ENCODE results near the gene DHDDS.

GRCh38 chr1:26440259-26440658 lies 8.1 kb downstream of the DHDDS start:
- TF ChIP-seq POLR2A (IDR thresholded peaks at IDR 0.05) (no peak), POLR2AphosphoS5 (IDR thresholded peaks at IDR 0.05) (no peak)
- TF ChIP-seq, protein P1, sequence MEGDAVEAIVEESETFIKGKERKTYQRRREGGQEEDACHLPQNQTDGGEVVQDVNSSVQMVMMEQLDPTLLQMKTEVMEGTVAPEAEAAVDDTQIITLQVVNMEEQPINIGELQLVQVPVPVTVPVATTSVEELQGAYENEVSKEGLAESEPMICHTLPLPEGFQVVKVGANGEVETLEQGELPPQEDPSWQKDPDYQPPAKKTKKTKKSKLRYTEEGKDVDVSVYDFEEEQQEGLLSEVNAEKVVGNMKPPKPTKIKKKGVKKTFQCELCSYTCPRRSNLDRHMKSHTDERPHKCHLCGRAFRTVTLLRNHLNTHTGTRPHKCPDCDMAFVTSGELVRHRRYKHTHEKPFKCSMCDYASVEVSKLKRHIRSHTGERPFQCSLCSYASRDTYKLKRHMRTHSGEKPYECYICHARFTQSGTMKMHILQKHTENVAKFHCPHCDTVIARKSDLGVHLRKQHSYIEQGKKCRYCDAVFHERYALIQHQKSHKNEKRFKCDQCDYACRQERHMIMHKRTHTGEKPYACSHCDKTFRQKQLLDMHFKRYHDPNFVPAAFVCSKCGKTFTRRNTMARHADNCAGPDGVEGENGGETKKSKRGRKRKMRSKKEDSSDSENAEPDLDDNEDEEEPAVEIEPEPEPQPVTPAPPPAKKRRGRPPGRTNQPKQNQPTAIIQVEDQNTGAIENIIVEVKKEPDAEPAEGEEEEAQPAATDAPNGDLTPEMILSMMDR (IDR thresholded peaks at IDR 0.05): no peak
